SKM-1 (cell line): ENCODE data around the gene KIDINS220.

ENCODE experiments used
- DNase-seq: peaks from one replicate; lab custom pipeline; 2025; ENCODE audit not compliant: unreplicated experiment; lab: John Stamatoyannopoulos, UW

Gene KIDINS220

GRCh38 chr2:8699839-8700238 is 137.6 kb downstream of the KIDINS220 start:
- DNase-seq: no peak

GRCh38 chr2:8697190-8697589 is 140.2 kb downstream of the KIDINS220 start:
- DNase-seq: no peak

- no peak for DNase-seq
Measured at GRCh38 chr2:8694737-8695136, 142.7 kb downstream of the KIDINS220 start.

- DNase-seq: no peak
Measured at GRCh38 chr2:8693157-8693821, 144.1 kb downstream of the KIDINS220 start.

GRCh38 chr2:8692783-8693156 is 144.6 kb downstream of the KIDINS220 start:
- DNase-seq: no peak

GRCh38 chr2:8691859-8692437 is 145.5 kb downstream of the KIDINS220 start:
- no peak for DNase-seq

GRCh38 chr2:8685697-8686358 is 151.6 kb downstream of the KIDINS220 start:
- peak; percentile 19 for DNase-seq

- DNase-seq: no peak
Measured at GRCh38 chr2:8684878-8685696, 152.3 kb downstream of the KIDINS220 start.

- DNase-seq: peak; percentile 42
Measured at GRCh38 chr2:8684540-8684877, 152.9 kb downstream of the KIDINS220 start.

- DNase-seq: peak; percentile 27
Measured at GRCh38 chr2:8682719-8683667, 154.4 kb downstream of the KIDINS220 start.

GRCh38 chr2:8681786-8682692 is 155.4 kb downstream of the KIDINS220 start, which contains the start of gene ID2:
Gene ID2 (plus strand): TSS chr2:8682056. CDS start chr2:8682166, 110 bp downstream.
- peak; percentile 85 for DNase-seq

- DNase-seq: no peak
Measured at GRCh38 chr2:8680822-8681760, 156.3 kb downstream of the KIDINS220 start.

- no peak for DNase-seq
Measured at GRCh38 chr2:8679827-8680731, 157.3 kb downstream of the KIDINS220 start.

- DNase-seq: no peak
Measured at GRCh38 chr2:8679567-8679826, 157.9 kb downstream of the KIDINS220 start.
